H1 (cell line): ENCODE data around the gene ZNF281. TPM values are rescaled to one million over a fixed set of nuclear protein-coding genes. Genes with fewer than 3 reads are reported as not detected.

ENCODE experiments used
- CTCF ChIA-PET: fragments of 300-600 bp; sonication (Branson Sonifier 250); formaldehyde crosslinking; loops from one replicate; lab custom pipeline; 2021; ENCODE audit not compliant: partially characterized antibody; lab: Charles Lee
- POLR2A ChIA-PET: fragments of 300-600 bp; sonication (Branson Sonifier 250); formaldehyde crosslinking; loops from one replicate; lab custom pipeline; 2021; ENCODE audit warnings: inconsistent platforms; ENCODE audit not compliant: partially characterized antibody; lab: Charles Lee
- DNase-seq, 2 experiments: peaks; one replicate each; pipeline versions ENCODE4 v3.0.0 to v3.0.0-alpha.2; 2010 to 2022; ENCODE audit warnings: low spot score in 2 of 2, low read depth in 1 of 2, mixed read lengths in 1 of 2
- FAIRE-seq: peaks from 2 replicates; lab custom pipeline; 2011; peaks lifted over from hg19 to GRCh38; lab: Jason Lieb, UNC
- H2AFZ ChIP-seq: 2 replicates; pipeline ENCODE4 v1.8.1; 2012; ENCODE audit warnings: low read length, inconsistent platforms
- H2AK5ac ChIP-seq: 2 replicates; pipeline ENCODE4 v1.6.1; 2013; ENCODE audit warnings: low read depth, low read length
- H2BK120ac ChIP-seq: replicated peaks from 2 replicates; pipeline ENCODE3; 2013; ENCODE audit warnings: low read depth, low read length, inconsistent platforms
- H2BK12ac ChIP-seq: 2 replicates; pipeline ENCODE4 v1.6.1; 2013; ENCODE audit warnings: low read depth, low read length
- H2BK15ac ChIP-seq: 2 replicates; pipeline ENCODE4 v1.6.1; 2013; ENCODE audit warnings: low read length
- H2BK20ac ChIP-seq: 2 replicates; pipeline ENCODE4 v1.6.1; 2013; ENCODE audit warnings: low read length
- H2BK5ac ChIP-seq: 2 replicates; pipeline ENCODE4 v1.6.1; 2013; ENCODE audit warnings: low read depth, low read length
- H3K14ac ChIP-seq: 2 replicates; pipeline ENCODE4 v1.6.1; 2013; ENCODE audit warnings: inconsistent platforms; ENCODE audit not compliant: insufficient read length
- H3K18ac ChIP-seq: 2 replicates; pipeline ENCODE4 v1.6.1; 2013; ENCODE audit warnings: low read length; ENCODE audit errors: extremely low read depth
- H3K23ac ChIP-seq: 2 replicates; pipeline ENCODE4 v1.6.1; 2013; ENCODE audit warnings: inconsistent platforms; ENCODE audit not compliant: insufficient read length
- H3K23me2 ChIP-seq: 2 replicates; pipeline ENCODE4 v1.6.1; 2013; ENCODE audit warnings: low read depth, low read length
- H3K27ac ChIP-seq: 2 replicates; pipeline ENCODE4 v1.6.1; 2011; ENCODE audit warnings: low read depth, low read length, inconsistent platforms
- H3K27me3 ChIP-seq, 4 experiments: replicated peaks in 1 of 4; 1 replicate in 1 of 4; 2 replicates in 3 of 4; pipeline versions ENCODE4 v1.6.1 to v1.8.1; 2011 to 2013; ENCODE audit warnings: low read length in 3 of 4, mild to moderate bottlenecking in 3 of 4, inconsistent platforms in 2 of 4, mixed read lengths in 2 of 4, moderate library complexity in 1 of 4; ENCODE audit not compliant: control insufficient read depth in 3 of 4, insufficient read depth in 3 of 4; ENCODE audit errors: extremely low read depth in 1 of 4
- H3K36me3 ChIP-seq, 4 experiments: 2 replicates each; pipeline versions ENCODE4 v1.6.1 to v1.8.1; 2011 to 2013; ENCODE audit warnings: mild to moderate bottlenecking in 4 of 4, low read length in 3 of 4, moderate library complexity in 2 of 4, control low read depth in 1 of 4, inconsistent platforms in 1 of 4; ENCODE audit not compliant: insufficient read depth in 4 of 4, control insufficient read depth in 2 of 4
- H3K4ac ChIP-seq: replicated peaks from 2 replicates; pipeline ENCODE3; 2013; ENCODE audit warnings: low read length, low read depth, mixed read lengths, inconsistent platforms; ENCODE audit not compliant: insufficient read length
- H3K4me1 ChIP-seq, 4 experiments: replicated peaks in 1 of 4; 1 replicate in 1 of 4; 2 replicates in 3 of 4; pipeline versions ENCODE4 v1.6.1 to v1.8.1; 2011 to 2013; ENCODE audit warnings: low read length in 3 of 4, inconsistent platforms in 2 of 4, mixed read lengths in 1 of 4; ENCODE audit not compliant: insufficient read depth in 4 of 4, control insufficient read depth in 3 of 4
- H3K4me2 ChIP-seq, 2 experiments: 2 replicates each; pipeline versions ENCODE4 v1.6.1 to v1.8.1; 2011 to 2013; ENCODE audit warnings: low read depth in 2 of 2, low read length in 2 of 2, control low read depth in 1 of 2, inconsistent platforms in 1 of 2, mild to moderate bottlenecking in 1 of 2; ENCODE audit not compliant: insufficient read depth in 1 of 2
- H3K4me3 ChIP-seq, 4 experiments: fragments of 200-600, 300-600 bp in 1 of 4; sonication (generic), shearing (Covaris generic), sonication (Bioruptor Twin) in 1 of 4; 2 replicates each; pipeline versions ENCODE4 v1.5.1 to v1.8.1; 2011 to 2016; ENCODE audit warnings: low read length in 4 of 4, low read depth in 3 of 4, control low read depth in 2 of 4, inconsistent platforms in 2 of 4, mild to moderate bottlenecking in 2 of 4, mixed read lengths in 1 of 4, moderate library complexity in 1 of 4; ENCODE audit not compliant: insufficient read depth in 2 of 4; ENCODE audit errors: extremely low read depth in 1 of 4
- H3K56ac ChIP-seq: replicated peaks from 2 replicates; pipeline ENCODE3; 2013; ENCODE audit warnings: low read depth, mild to moderate bottlenecking, mixed read lengths, low read length, inconsistent platforms; ENCODE audit not compliant: insufficient read length
- H3K79me1 ChIP-seq: 2 replicates; pipeline ENCODE4 v1.6.1; 2013; ENCODE audit warnings: low read depth, low read length, control low read depth
- H3K79me2 ChIP-seq, 2 experiments: 2 replicates each; pipeline versions ENCODE4 v1.6.1 to v1.8.1; 2012 to 2013; ENCODE audit warnings: low read length in 2 of 2, mild to moderate bottlenecking in 2 of 2, inconsistent platforms in 1 of 2; ENCODE audit not compliant: insufficient read depth in 2 of 2, control insufficient read depth in 1 of 2
- H3K9ac ChIP-seq, 4 experiments: replicated peaks in 1 of 4; 1 replicate in 1 of 4; 2 replicates in 3 of 4; pipeline versions ENCODE4 v1.6.1 to v1.8.1; 2011 to 2013; ENCODE audit warnings: low read depth in 3 of 4, low read length in 3 of 4, control low read depth in 2 of 4, mild to moderate bottlenecking in 2 of 4, moderate library complexity in 2 of 4, inconsistent platforms in 1 of 4; ENCODE audit errors: extremely low read depth in 1 of 4
- H3K9me3 ChIP-seq, 2 experiments: 2 replicates each; pipeline versions ENCODE4 v1.6.1 to v1.8.1; 2012 to 2013; ENCODE audit warnings: mild to moderate bottlenecking in 2 of 2, moderate library complexity in 2 of 2, control low read depth in 1 of 2, inconsistent platforms in 1 of 2, low read depth in 1 of 2, low read length in 1 of 2, mixed read lengths in 1 of 2; ENCODE audit not compliant: insufficient read depth in 2 of 2
- H4K20me1 ChIP-seq, 2 experiments: replicated peaks in 1 of 2; 2 replicates each; pipeline versions ENCODE3 to v1.8.1; 2011 to 2013; ENCODE audit warnings: inconsistent platforms in 2 of 2, low read length in 2 of 2, mild to moderate bottlenecking in 1 of 2; ENCODE audit not compliant: insufficient read depth in 2 of 2, control insufficient read depth in 1 of 2
- H4K5ac ChIP-seq: 2 replicates; pipeline ENCODE4 v1.6.1; 2013; ENCODE audit warnings: low read length, low read depth, mixed read lengths, inconsistent platforms; ENCODE audit not compliant: insufficient read length
- H4K8ac ChIP-seq: 2 replicates; pipeline ENCODE4 v1.8.0; 2013; ENCODE audit warnings: mild to moderate bottlenecking, moderate library complexity, low read length, inconsistent platforms; ENCODE audit not compliant: insufficient read depth; ENCODE audit errors: extremely low read depth
- H4K91ac ChIP-seq: replicated peaks from 2 replicates; pipeline ENCODE3; 2013; ENCODE audit warnings: low read length, mixed read lengths, inconsistent platforms; ENCODE audit not compliant: insufficient read length
- CREB1 ChIP-seq: IDR thresholded peaks from 2 replicates; pipeline ENCODE4 v1.6.1; 2012; ENCODE audit warnings: inconsistent platforms
- HDAC6 ChIP-seq: IDR thresholded peaks from one replicate; pipeline ENCODE4 v1.7.1; 2012; ENCODE audit warnings: low read depth, mild to moderate bottlenecking, inconsistent platforms, low read length, moderate library complexity
- JUN ChIP-seq: IDR thresholded peaks from 2 replicates; pipeline ENCODE4 v1.6.1; 2011; ENCODE audit warnings: low read depth, mild to moderate bottlenecking, improper control_type of control experiment, low read length
- KDM1A ChIP-seq: fragments of 200-600, 300-600 bp; sonication (generic); IDR thresholded peaks from 2 replicates; pipeline ENCODE4 v1.7.1; 2016; ENCODE audit warnings: mild to moderate bottlenecking, low read length, borderline replicate concordance
- KDM4A ChIP-seq: IDR thresholded peaks from one replicate; pipeline ENCODE4 v1.7.1; 2012; ENCODE audit warnings: low read depth, mild to moderate bottlenecking, moderate library complexity, low read length, inconsistent platforms; ENCODE audit not compliant: severe bottlenecking
- NRF1 ChIP-seq: IDR thresholded peaks from 2 replicates; pipeline ENCODE4 v1.6.1; 2011; ENCODE audit warnings: mild to moderate bottlenecking, low read depth, low read length, improper control_type of control experiment
- POLR2AphosphoS5 ChIP-seq: IDR thresholded peaks from 2 replicates; pipeline ENCODE4 v1.6.1; 2011; ENCODE audit warnings: low read depth, low read length
- POU5F1 ChIP-seq: IDR thresholded peaks from 2 replicates; pipeline ENCODE4 v1.6.1; 2011; ENCODE audit warnings: low read depth, mild to moderate bottlenecking, low read length, moderate library complexity
- RBBP5 ChIP-seq: IDR thresholded peaks from 2 replicates; pipeline ENCODE4 v1.7.1; 2012; ENCODE audit warnings: low read depth, mild to moderate bottlenecking, inconsistent platforms, low read length, moderate library complexity, borderline replicate concordance
- RFX5 ChIP-seq: IDR thresholded peaks from 2 replicates; pipeline ENCODE4 v1.6.1; 2011; ENCODE audit warnings: low read depth, low read length, improper control_type of control experiment, borderline replicate concordance
- SP1 ChIP-seq: IDR thresholded peaks from 2 replicates; pipeline ENCODE4 v1.6.1; 2011; ENCODE audit warnings: low read depth, low read length
- SP2 ChIP-seq: IDR thresholded peaks from 2 replicates; pipeline ENCODE4 v1.6.1; 2012; ENCODE audit warnings: mild to moderate bottlenecking, low read length, inconsistent platforms
- SP4 ChIP-seq: IDR thresholded peaks from 2 replicates; pipeline ENCODE4 v1.6.1; 2012; ENCODE audit warnings: low read length, inconsistent platforms
- WGBS, 2 experiments: shearing (Covaris generic) in 1 of 2; methylation state at CpG; one replicate each; pipeline versions ENCODE4 v1.1.6 to v1.1.7; 2013 to 2015; ENCODE audit warnings: low lambda C conversion rate in 2 of 2, mixed read lengths in 2 of 2, inconsistent platforms in 1 of 2, low coverage in 1 of 2, missing lambda C conversion rate in 1 of 2; ENCODE audit not compliant: insufficient replicate concordance in 2 of 2, insufficient coverage in 1 of 2, insufficient read length in 1 of 2; ENCODE audit errors: extremely low coverage in 1 of 2, missing lambda C conversion rate in 1 of 2; 5-methylcytosine and 5-hydroxymethylcytosine counted together
- polyA plus RNA-seq, 7 experiments: library from polyadenylated mRNA; depleted of rRNA in 3 of 7; stranded (reverse) in 5 of 7; unstranded in 2 of 7; fragments of >200 nt in 5 of 7; fragments of 200-250 nt in 2 of 7; gene quantifications; 1 replicate in 5 of 7; 2 replicates in 1 of 7; 4 replicates in 1 of 7; pipeline versions ENCODE4 v1.2.1 to v1.2.3, GENCODE V29; 2011 to 2013; ENCODE audit warnings: missing spikeins in 2 of 7, mixed read lengths in 2 of 7
- total RNA-seq: library from RNA; stranded (reverse); fragmentation: NEBNext Ultra II Directional; extraction: Animal tissue kit (Norgen Biotek cat#: 25700); gene quantifications from 2 replicates; pipeline ENCODE4 v1.2.1, GENCODE V29; 2021
- TF ChIP-seq, protein P1 (sequence below): IDR thresholded peaks from 2 replicates; pipeline ENCODE4 v1.6.1; 2012; ENCODE audit warnings: low read length, inconsistent platforms

The ZNF281 gene
- total and polyA plus RNA-seq, 2 of the 8 experiments (the other 6 are each of a cell fraction or from before 2014, with no cell fraction given) = 19.5 to 61.4 TPM

DNA sequence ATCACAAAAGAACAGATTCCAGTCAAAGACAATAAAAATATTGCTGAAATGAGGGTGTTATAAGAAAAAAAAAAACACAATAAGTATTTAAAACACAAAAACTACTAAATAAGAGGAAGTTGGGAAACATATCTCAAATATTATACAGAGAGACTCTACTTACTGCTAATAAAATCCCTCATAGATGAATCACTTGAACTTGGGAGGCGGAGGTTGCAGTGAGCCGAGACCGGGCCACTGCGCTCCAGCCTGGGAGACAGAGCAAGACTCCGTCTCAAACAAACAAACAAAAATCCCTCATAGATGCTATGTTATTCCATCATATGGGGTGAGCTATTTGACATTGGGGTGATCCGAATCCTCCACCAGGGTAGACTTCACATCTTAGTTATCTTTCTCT is 48.0 kb upstream of the ZNF281 start:
- H3K4ac ChIP-seq = no peak overlapping the region
- no peak overlapping the region for H3K4me2 ChIP-seq
- TF ChIP-seq CREB1 (no peak), SP1 (no peak), NRF1 (no peak), HDAC6 (no peak), SP4 (no peak), POLR2AphosphoS5 (no peak), KDM4A (no peak), KDM1A (no peak), JUN (no peak), RFX5 (no peak), SP2 (no peak), POU5F1 (no peak), RBBP5 (no peak)
- TF ChIP-seq, protein P1, sequence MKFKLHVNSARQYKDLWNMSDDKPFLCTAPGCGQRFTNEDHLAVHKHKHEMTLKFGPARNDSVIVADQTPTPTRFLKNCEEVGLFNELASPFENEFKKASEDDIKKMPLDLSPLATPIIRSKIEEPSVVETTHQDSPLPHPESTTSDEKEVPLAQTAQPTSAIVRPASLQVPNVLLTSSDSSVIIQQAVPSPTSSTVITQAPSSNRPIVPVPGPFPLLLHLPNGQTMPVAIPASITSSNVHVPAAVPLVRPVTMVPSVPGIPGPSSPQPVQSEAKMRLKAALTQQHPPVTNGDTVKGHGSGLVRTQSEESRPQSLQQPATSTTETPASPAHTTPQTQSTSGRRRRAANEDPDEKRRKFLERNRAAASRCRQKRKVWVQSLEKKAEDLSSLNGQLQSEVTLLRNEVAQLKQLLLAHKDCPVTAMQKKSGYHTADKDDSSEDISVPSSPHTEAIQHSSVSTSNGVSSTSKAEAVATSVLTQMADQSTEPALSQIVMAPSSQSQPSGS = no peak

More for the DNA sequence above, 48.0 kb upstream of the ZNF281 start:
- Histone ChIP-seq H3K4me3 (no peak overlapping the region), H2BK12ac (no peak overlapping the region), H3K79me1 (no peaks in the 10 kb centered on the region; the same call in 1 of the 2 replicates), H2AK5ac (no peak overlapping the region), H3K27ac (no peak overlapping the region), H4K91ac (no peak overlapping the region), H3K9me3 (no peaks in the 10 kb centered on the region), H2AFZ (no peak overlapping the region), H2BK120ac (no peak overlapping the region), H3K14ac (no peak overlapping the region), H4K8ac (no peak overlapping the region), H3K27me3 (no peaks in the 10 kb centered on the region), H4K5ac (no peak overlapping the region), H2BK20ac (no peak overlapping the region), H2BK5ac (no peak overlapping the region), H3K79me2 (no peaks in the 10 kb centered on the region), H4K20me1 (peaks cover 0 to 2% of the 10 kb centered on the region in 2 experiments), H3K9ac (no peak overlapping the region; a peak in 1 of 7 replicates), H3K23me2 (no peaks in the 10 kb centered on the region), H3K18ac (no peak overlapping the region), H3K36me3 (no peaks in the 10 kb centered on the region; a peak in 1 of 8 replicates), H3K4me1 (peaks cover 4 to 7% (median 5%) of the 10 kb centered on the region in 4 experiments; a peak in 6 of 7 replicates), H3K56ac (no peak overlapping the region), H3K23ac (no peak overlapping the region), H2BK15ac (no peak overlapping the region)
- DNase-seq = no peak
- no peak for FAIRE-seq
- POLR2A ChIA-PET = interaction anchor here (1.5 kb wide), 1 partner anchor 15 kb away, joined by 7 read pairs; no protein-coding TSS in a partner anchor
- WGBS, 2 experiments = 95% methylated on average over 6 of the region's 6 CpGs; no CpG with 5 or more reads in 1 of the 2 experiments
- CTCF ChIA-PET = interaction anchor here (0.6 to 2.7 kb wide), 7 partner anchors 22 to 199 kb away, joined by 3 to 12 read pairs (median 4); no protein-coding TSS in a partner anchor
